Spleen (tissue), 11 donors: ENCODE results near the gene CAMTA1. TPM values are rescaled to one million over a fixed set of nuclear protein-coding genes. Genes with fewer than 3 reads are reported as not detected.
A peak's percentile ranks its signal among the peaks of the same experiment; 100 is the strongest.
"Not testable (repeated sequence)": the region's sequence is repeated elsewhere in the genome, so short reads cannot be mapped to it uniquely, and the experiment has no call there.

Experiments
- DNase-seq: peaks from one replicate; pipeline ENCODE4 v3.0.0-alpha.2; 2020
- H3K27ac ChIP-seq, 8 donors: fragments of 200-600 bp; sonication (generic) in 7 of 8; 1 replicate in 4 of 8; 2 replicates in 4 of 8; pipeline versions ENCODE4 v1.5.0 to v1.8.0; 2016 to 2021; ENCODE audit warnings: inconsistent platforms in 4 of 8, mild to moderate bottlenecking in 4 of 8, moderate library complexity in 1 of 8
- H3K27me3 ChIP-seq, 7 donors: fragments of 200-600 bp; sonication (generic) in 6 of 7; replicated peaks in 1 of 7; 1 replicate in 4 of 7; 2 replicates in 3 of 7; pipeline versions ENCODE4 v1.5.0 to v1.8.0; 2016 to 2021; ENCODE audit warnings: inconsistent platforms in 3 of 7, mild to moderate bottlenecking in 1 of 7
- H3K36me3 ChIP-seq, 6 donors: fragments of 200-600 bp; sonication (generic) in 5 of 6; 1 replicate in 4 of 6; 2 replicates in 2 of 6; pipeline versions ENCODE4 v1.5.0 to v1.8.0; 2016 to 2021; ENCODE audit warnings: inconsistent platforms in 2 of 6
- H3K4me1 ChIP-seq, 6 donors: fragments of 200-600 bp; sonication (generic) in 5 of 6; 1 replicate in 3 of 6; 2 replicates in 3 of 6; pipeline versions ENCODE4 v1.5.0 to v1.8.0; 2016 to 2021; ENCODE audit warnings: inconsistent platforms in 3 of 6
- H3K4me3 ChIP-seq, 8 donors: fragments of 200-600 bp; sonication (generic) in 7 of 8; 1 replicate in 4 of 8; 2 replicates in 4 of 8; pipeline versions ENCODE4 v1.5.0 to v1.8.0; 2016 to 2021; ENCODE audit warnings: inconsistent platforms in 4 of 8, mild to moderate bottlenecking in 4 of 8, moderate library complexity in 2 of 8
- H3K9me3 ChIP-seq, 8 donors: fragments of 200-600 bp; sonication (generic) in 7 of 8; 1 replicate in 4 of 8; 2 replicates in 4 of 8; pipeline versions ENCODE4 v1.5.0 to v1.8.0; 2016 to 2021; ENCODE audit warnings: inconsistent platforms in 4 of 8
- CTCF ChIP-seq, 11 experiments: fragments of 200-600 bp in 7 of 11; fragments of 450-650 bp in 4 of 11; sonication (generic) in 4 of 11; IDR thresholded peaks in 8 of 11; conservative IDR thresholded peaks in 3 of 11; 1 replicate in 7 of 11; 2 replicates in 4 of 11; pipeline versions ENCODE4 v1.4.0 to v1.8.0; 2016 to 2021; ENCODE audit warnings: antibody characterized with exemption in 11 of 11, inconsistent platforms in 4 of 11, mild to moderate bottlenecking in 1 of 11
- POLR2A ChIP-seq, 3 donors: fragments of 450-650 bp; IDR thresholded peaks; one replicate each; pipeline ENCODE4 v1.5.1; 2017; ENCODE audit warnings: antibody characterized with exemption in 3 of 3, mild to moderate bottlenecking in 1 of 3
- POLR2AphosphoS5 ChIP-seq, 3 donors: sonication (generic); formaldehyde crosslinking; IDR thresholded peaks; one replicate each; pipeline ENCODE4 v1.5.1; 2017; ENCODE audit warnings: antibody characterized with exemption in 3 of 3
- WGBS, 5 donors: extraction: QIAGEN DNeasy Blood & Tissue Kit in 3 of 5; methylation state at CpG; one replicate each; pipeline versions ENCODE4 v1.1.5 to v1.1.7; 2013 to 2018; 5-methylcytosine and 5-hydroxymethylcytosine counted together
- intact Hi-C: fragments of 100-400 bp; cut with DNase I; formaldehyde crosslinking; loops from one replicate; pipeline ENCODE4 v1.15.0; 2023; ENCODE audit warnings: low total_unique reads
- polyA plus RNA-seq, 3 donors: library from polyadenylated mRNA; stranded (reverse); fragments of 200-250 nt; gene quantifications; one replicate each; pipeline ENCODE4 v1.2.1, GENCODE V29; 2013
- total RNA-seq, 7 donors: library from RNA; depleted of rRNA in 3 of 7; stranded (reverse); fragments of >200 nt in 3 of 7; fragmentation: NEBNext Ultra II Directional in 4 of 7; extraction: Animal tissue kit (Norgen Biotek cat#: 25700) in 4 of 7; gene quantifications; one replicate each; pipeline versions ENCODE4 v1.1.0 to v1.2.1, GENCODE V29; 2016 to 2021
- donor health status: healthy with polysubstance abuse.
- donor health status: DM: no; HTN: no; CAD: no; lungs with moderate emphysema.
- donor health status: DM: no; HTN: no; CAD: no.
- donor health status: Bipolar disorder and iron deficiency.
- donor health status: healthy.
- donor health status: DM: no; HTN: no; CAD: no.
- donor health status: DM: yes; HTN: yes; CAD: no.

CAMTA1 gene
- total and polyA plus RNA-seq, 10 donors, result 53.0 to 106 (median 77.3) TPM

- intact Hi-C loops, result no loop called here
- Histone ChIP-seq H3K27ac (peak overlapping the region; percentile 69 to 87 (median 82)), H3K4me3 (peak overlapping the region; percentile 40 to 77 (median 54)), H3K27me3 (no peaks in the 10 kb centered on the region), H3K36me3 (peaks cover 0 to 37% (median 19%) of the 10 kb centered on the region in 6 donors), H3K9me3 (peaks cover 0 to 5% (median 0%) of the 10 kb centered on the region in 8 donors), H3K4me1 (peaks cover 5 to 62% (median 35%) of the 10 kb centered on the region in 6 donors)
- peak; percentile 89 for DNase-seq
- TF ChIP-seq POLR2A (IDR thresholded peaks at IDR 0.05) (no peak), CTCF (IDR thresholded peaks at IDR 0.05 in 8 of 11, conservative IDR thresholded peaks at IDR 0.05 in 3 of 11) (no peak), POLR2AphosphoS5 (IDR thresholded peaks at IDR 0.05) (no peak)
- WGBS, 5 donors, result 44 to 74% (median 59%) methylated on average over 35 to 52 of the region's 52 CpGs
Measured at GRCh38 chr1:7784492-7785071, 999.3 kb downstream of the CAMTA1 start.

- peak overlapping the region in 3 of 8 donors; percentile 84 to 87 (median 85) for H3K27ac ChIP-seq
- peaks cover 5 to 62% (median 35%) of the 10 kb centered on the region in 6 donors for H3K4me1 ChIP-seq
- no peaks in the 10 kb centered on the region for H3K27me3 ChIP-seq
- TF ChIP-seq CTCF (IDR thresholded peaks at IDR 0.05 in 8 of 11, conservative IDR thresholded peaks at IDR 0.05 in 3 of 11) (no peak), POLR2AphosphoS5 (IDR thresholded peaks at IDR 0.05) (no peak), POLR2A (IDR thresholded peaks at IDR 0.05) (no peak)
- 89 to 95% (median 90%) methylated on average over 7 of the region's 7 CpGs for WGBS, 5 donors
- H3K36me3 ChIP-seq, result peaks cover 0 to 37% (median 16%) of the 10 kb centered on the region in 6 donors
- no peak for DNase-seq
- H3K9me3 ChIP-seq, result peaks cover 0 to 10% (median 5%) of the 10 kb centered on the region in 8 donors
- intact Hi-C loops, result no loop called here
- H3K4me3 ChIP-seq, result peak overlapping the region in 5 of 8 donors; percentile 52 to 77 (median 58)
Measured at GRCh38 chr1:7785108-7785507, 999.9 kb downstream of the CAMTA1 start.

- 44 to 63% (median 49%) methylated on average over 5 of the region's 5 CpGs for WGBS, 5 donors
- H3K27ac ChIP-seq, result no peak overlapping the region
- peaks cover 5 to 48% (median 31%) of the 10 kb centered on the region in 6 donors for H3K4me1 ChIP-seq
- no peak for DNase-seq
- no peak for TF ChIP-seq CTCF (IDR thresholded peaks at IDR 0.05 in 8 of 11, conservative IDR thresholded peaks at IDR 0.05 in 3 of 11)
- TF ChIP-seq POLR2A (IDR thresholded peaks at IDR 0.05), result no peak
- no peak for TF ChIP-seq POLR2AphosphoS5 (IDR thresholded peaks at IDR 0.05)
- H3K27me3 ChIP-seq, result no peaks in the 10 kb centered on the region
- H3K4me3 ChIP-seq, result no peak overlapping the region
- H3K9me3 ChIP-seq, result peaks cover 0 to 27% (median 21%) of the 10 kb centered on the region in 8 donors
- H3K36me3 ChIP-seq, result peaks cover 0 to 40% (median 18%) of the 10 kb centered on the region in 6 donors
- intact Hi-C loops, result no loop called here
Measured at GRCh38 chr1:7786795-7787194, 1001.5 kb downstream of the CAMTA1 start.

- H3K36me3 ChIP-seq, result peaks cover 0 to 50% (median 18%) of the 10 kb centered on the region in 6 donors
- TF ChIP-seq CTCF (IDR thresholded peaks at IDR 0.05 in 8 of 11, conservative IDR thresholded peaks at IDR 0.05 in 3 of 11), result no peak
- no peak for TF ChIP-seq POLR2AphosphoS5 (IDR thresholded peaks at IDR 0.05)
- no peak for TF ChIP-seq POLR2A (IDR thresholded peaks at IDR 0.05)
- intact Hi-C loops, result no loop called here
Measured at GRCh38 chr1:7789828-7790227, 1004.6 kb downstream of the CAMTA1 start.

GRCh38 chr1:7791027-7791426 lies 1005.8 kb downstream of the CAMTA1 start:
- Histone ChIP-seq H3K36me3 (peaks cover 0 to 50% (median 18%) of the 10 kb centered on the region in 6 donors), H3K4me1 (peaks cover 0 to 16% (median 7%) of the 10 kb centered on the region in 6 donors), H3K9me3 (peaks cover 0 to 31% (median 27%) of the 10 kb centered on the region in 8 donors)
- DNase-seq, intact Hi-C loops, H3K27me3 ChIP-seq, H3K27ac ChIP-seq, H3K4me3 ChIP-seq: not testable (repeated sequence)
- 93 to 97% (median 96%) methylated on average over 3 of the region's 3 CpGs for WGBS, 5 donors

More at GRCh38 chr1:7789828-7790227, 1004.6 kb downstream of the CAMTA1 start:
- no peak for DNase-seq
- Histone ChIP-seq H3K27ac (no peak overlapping the region), H3K9me3 (peaks cover 0 to 31% (median 27%) of the 10 kb centered on the region in 8 donors), H3K4me1 (peaks cover 5 to 26% (median 13%) of the 10 kb centered on the region in 6 donors), H3K4me3 (no peak overlapping the region), H3K27me3 (no peaks in the 10 kb centered on the region)
- 56 to 88% (median 76%) methylated on average over 5 of the region's 5 CpGs for WGBS, 5 donors
